HEK293 (cell line): Measurements from ENCODE around the gene ANO2.

Experiments
- CTCF ChIA-PET: fragments of 350-600 bp; formaldehyde crosslinking; extraction: SDS; loops from one replicate; lab custom pipeline; 2021; ENCODE audit warnings: antibody characterized with exemption; lab: Yijun Ruan, JAX
- POLR2A ChIA-PET: fragments of 300-600 bp; formaldehyde crosslinking; extraction: SDS; loops from one replicate; lab custom pipeline; 2020; ENCODE audit warnings: antibody characterized with exemption, inconsistent platforms; lab: Yijun Ruan, JAX
- H3K27ac ChIP-seq: fragments of 200-500 bp; sonication (Bioruptor generic); 2 replicates; pipeline ENCODE4 v1.5.1; 2014; ENCODE audit warnings: low read depth, low read length, control low read depth, inconsistent platforms; ENCODE audit errors: extremely low read depth
- H3K36me3 ChIP-seq, 2 experiments: fragments of 200-500 bp in 1 of 2; sonication (Bioruptor generic) in 1 of 2; 1 replicate in 1 of 2; 2 replicates in 1 of 2; pipeline ENCODE4 v1.5.1; 2014 to 2017; ENCODE audit warnings: inconsistent platforms in 2 of 2, low read length in 2 of 2; ENCODE audit not compliant: control insufficient read depth in 2 of 2, insufficient read depth in 1 of 2
- H3K4me1 ChIP-seq: fragments of 200-500 bp; sonication (Bioruptor generic); 2 replicates; pipeline ENCODE4 v1.5.1; 2014; ENCODE audit warnings: mild to moderate bottlenecking, low read length, inconsistent platforms; ENCODE audit not compliant: control insufficient read depth, insufficient read depth
- H3K4me3 ChIP-seq: 2 replicates; pipeline ENCODE4 v1.5.1; 2011; ENCODE audit warnings: low read depth, mild to moderate bottlenecking, control low read depth, low read length, moderate library complexity
- H3K9me3 ChIP-seq: fragments of 200-500 bp; sonication (Bioruptor generic); 2 replicates; pipeline ENCODE4 v1.5.1; 2014; ENCODE audit warnings: low read depth, low read length, inconsistent platforms; ENCODE audit not compliant: control insufficient read depth, insufficient read depth
- ZNF133 ChIP-seq: fragments of 450-650 bp; formaldehyde crosslinking; IDR thresholded peaks from 2 replicates; pipeline ENCODE4 v1.5.1; 2016; ENCODE audit warnings: missing biosample characterization, missing genetic modification characterization
- ZNF202 ChIP-seq: fragments of 450-650 bp; formaldehyde crosslinking; IDR thresholded peaks from 2 replicates; pipeline ENCODE4 v1.5.1; 2016; ENCODE audit warnings: missing biosample characterization, missing genetic modification characterization, borderline replicate concordance
- ZNF211 ChIP-seq: fragments of 450-650 bp; formaldehyde crosslinking; IDR thresholded peaks from 2 replicates; pipeline ENCODE4 v1.5.1; 2016; ENCODE audit warnings: low read depth, missing biosample characterization, missing genetic modification characterization
- ZNF501 ChIP-seq: fragments of 450-650 bp; formaldehyde crosslinking; IDR thresholded peaks from 2 replicates; pipeline ENCODE4 v1.5.1; 2016; ENCODE audit warnings: missing biosample characterization, missing genetic modification characterization
- ZNF514 ChIP-seq: fragments of 450-650 bp; formaldehyde crosslinking; IDR thresholded peaks from 2 replicates; pipeline ENCODE4 v1.5.1; 2016; ENCODE audit warnings: missing biosample characterization, missing genetic modification characterization
- ZNF549 ChIP-seq: fragments of 450-650 bp; IDR thresholded peaks from 2 replicates; pipeline ENCODE4 v1.5.1; 2018; ENCODE audit warnings: missing biosample characterization, missing genetic modification characterization, mild to moderate bottlenecking, inconsistent platforms, moderate library complexity
- ZNF600 ChIP-seq: fragments of 450-650 bp; formaldehyde crosslinking; IDR thresholded peaks from 2 replicates; pipeline ENCODE4 v1.5.1; 2016; ENCODE audit warnings: missing biosample characterization, missing genetic modification characterization
- ZNF658 ChIP-seq: fragments of 450-650 bp; formaldehyde crosslinking; IDR thresholded peaks from 2 replicates; pipeline ENCODE4; 2016; ENCODE audit warnings: missing biosample characterization, missing genetic modification characterization
- ZNF660 ChIP-seq: fragments of 450-650 bp; IDR thresholded peaks from 2 replicates; pipeline ENCODE4 v1.5.1; 2018; ENCODE audit warnings: missing biosample characterization, mild to moderate bottlenecking, missing genetic modification characterization
- ZNF792 ChIP-seq: fragments of 450-650 bp; formaldehyde crosslinking; IDR thresholded peaks from 2 replicates; pipeline ENCODE4 v1.5.1; 2016; ENCODE audit warnings: missing biosample characterization, missing genetic modification characterization
- TF ChIP-seq, protein P1 (sequence below): fragments of 450-650 bp; formaldehyde crosslinking; IDR thresholded peaks from 2 replicates; pipeline ENCODE4 v1.5.1; 2016; ENCODE audit warnings: missing biosample characterization, missing genetic modification characterization
- TF ChIP-seq, protein P2 (sequence below): fragments of 450-650 bp; formaldehyde crosslinking; IDR thresholded peaks from 2 replicates; pipeline ENCODE4 v1.5.1; 2016; ENCODE audit warnings: missing biosample characterization, missing genetic modification characterization
- TF ChIP-seq, protein P3 (sequence below): fragments of 450-650 bp; formaldehyde crosslinking; conservative IDR thresholded peaks from 2 replicates; pipeline ENCODE4 v1.5.1; 2016; ENCODE audit warnings: low read depth, missing biosample characterization, missing genetic modification characterization
- TF ChIP-seq, protein P4 (sequence below): fragments of 450-650 bp; formaldehyde crosslinking; IDR thresholded peaks from 2 replicates; pipeline ENCODE4 v1.5.1; 2017; ENCODE audit warnings: missing biosample characterization, missing genetic modification characterization
- TF ChIP-seq, protein P5 (sequence below): fragments of 450-650 bp; formaldehyde crosslinking; IDR thresholded peaks from 2 replicates; pipeline ENCODE4 v1.5.1; 2016; ENCODE audit warnings: missing biosample characterization, missing genetic modification characterization
- TF ChIP-seq, protein P6 (sequence below): fragments of 450-650 bp; formaldehyde crosslinking; IDR thresholded peaks from 2 replicates; pipeline ENCODE4 v1.5.1; 2016; ENCODE audit warnings: missing biosample characterization, missing genetic modification characterization
- TF ChIP-seq, protein P7 (sequence below): fragments of 450-650 bp; formaldehyde crosslinking; IDR thresholded peaks from 2 replicates; pipeline ENCODE4 v1.5.1; 2016; ENCODE audit warnings: missing biosample characterization, missing genetic modification characterization, borderline replicate concordance

ANO2 gene

DNA sequence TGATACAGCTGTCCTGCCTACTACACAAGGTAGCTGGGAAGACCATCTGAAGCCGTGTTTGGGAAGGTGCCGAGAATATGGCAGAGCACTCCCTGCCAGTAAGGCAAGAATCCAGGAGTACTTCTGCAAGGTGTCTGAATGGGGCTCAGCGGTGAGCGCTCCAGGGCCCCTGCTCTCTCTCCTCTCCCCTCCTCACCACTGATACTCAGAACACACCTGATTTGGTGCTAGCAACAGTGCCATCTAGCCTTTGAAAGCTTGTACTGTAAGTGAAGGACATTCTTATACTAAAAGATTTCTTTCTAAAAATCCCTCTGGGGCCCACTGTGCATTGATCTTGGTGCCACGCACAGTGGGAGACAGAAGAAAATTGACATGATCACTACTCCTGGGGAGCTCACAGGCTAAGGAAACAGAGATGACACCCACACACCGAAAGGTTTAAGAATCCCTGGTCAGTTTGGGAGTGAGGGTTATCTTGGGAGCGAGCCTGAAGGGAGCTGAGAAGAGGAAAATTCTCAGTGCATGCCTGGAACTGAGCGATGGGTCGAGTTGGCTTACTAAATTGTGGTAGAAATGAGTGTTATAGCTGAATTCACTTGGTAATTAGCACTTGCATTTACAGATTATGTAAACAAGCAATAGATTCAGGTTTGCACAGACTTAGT is 296.2 kb downstream of the ANO2 start (continued):
- TF ChIP-seq, protein P1, sequence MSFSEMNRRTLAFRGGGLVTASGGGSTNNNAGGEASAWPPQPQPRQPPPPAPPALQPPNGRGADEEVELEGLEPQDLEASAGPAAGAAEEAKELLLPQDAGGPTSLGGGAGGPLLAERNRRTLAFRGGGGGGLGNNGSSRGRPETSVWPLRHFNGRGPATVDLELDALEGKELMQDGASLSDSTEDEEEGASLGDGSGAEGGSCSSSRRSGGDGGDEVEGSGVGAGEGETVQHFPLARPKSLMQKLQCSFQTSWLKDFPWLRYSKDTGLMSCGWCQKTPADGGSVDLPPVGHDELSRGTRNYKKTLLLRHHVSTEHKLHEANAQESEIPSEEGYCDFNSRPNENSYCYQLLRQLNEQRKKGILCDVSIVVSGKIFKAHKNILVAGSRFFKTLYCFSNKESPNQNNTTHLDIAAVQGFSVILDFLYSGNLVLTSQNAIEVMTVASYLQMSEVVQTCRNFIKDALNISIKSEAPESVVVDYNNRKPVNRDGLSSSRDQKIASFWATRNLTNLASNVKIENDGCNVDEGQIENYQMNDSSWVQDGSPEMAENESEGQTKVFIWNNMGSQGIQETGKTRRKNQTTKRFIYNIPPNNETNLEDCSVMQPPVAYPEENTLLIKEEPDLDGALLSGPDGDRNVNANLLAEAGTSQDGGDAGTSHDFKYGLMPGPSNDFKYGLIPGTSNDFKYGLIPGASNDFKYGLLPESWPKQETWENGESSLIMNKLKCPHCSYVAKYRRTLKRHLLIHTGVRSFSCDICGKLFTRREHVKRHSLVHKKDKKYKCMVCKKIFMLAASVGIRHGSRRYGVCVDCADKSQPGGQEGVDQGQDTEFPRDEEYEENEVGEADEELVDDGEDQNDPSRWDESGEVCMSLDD = no peak
- TF ChIP-seq ZNF514 (tag by site-specific recombination) (no peak), ZNF660 (tag by site-specific recombination) (0 out of 2 replicates have a peak, but pooled peaks have one; percentile 23)

DNA sequence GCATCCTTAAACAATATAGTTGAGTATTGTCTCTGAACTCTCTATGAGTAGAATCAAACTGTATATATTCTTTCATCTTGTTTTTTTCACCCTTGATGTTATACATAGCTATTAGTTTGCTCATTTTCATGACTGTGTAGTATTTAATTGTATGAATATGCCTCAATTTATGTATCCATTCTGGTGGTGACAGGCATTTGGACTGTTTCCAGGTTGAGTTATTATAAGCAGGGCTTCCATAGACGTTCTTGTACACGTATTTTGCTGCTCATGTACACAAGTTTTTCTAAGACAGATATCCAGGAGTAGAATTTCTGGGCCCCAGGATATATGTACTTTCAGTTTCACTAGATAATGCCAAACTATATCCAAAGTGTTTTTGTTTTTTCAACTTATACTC is 301.8 kb downstream of the ANO2 start:
- TF ChIP-seq ZNF202 (tag by site-specific recombination) (no peak), ZNF501 (no peak), ZNF549 (tag by site-specific recombination) (no peak), ZNF658 (no peak)
- TF ChIP-seq, protein P2, sequence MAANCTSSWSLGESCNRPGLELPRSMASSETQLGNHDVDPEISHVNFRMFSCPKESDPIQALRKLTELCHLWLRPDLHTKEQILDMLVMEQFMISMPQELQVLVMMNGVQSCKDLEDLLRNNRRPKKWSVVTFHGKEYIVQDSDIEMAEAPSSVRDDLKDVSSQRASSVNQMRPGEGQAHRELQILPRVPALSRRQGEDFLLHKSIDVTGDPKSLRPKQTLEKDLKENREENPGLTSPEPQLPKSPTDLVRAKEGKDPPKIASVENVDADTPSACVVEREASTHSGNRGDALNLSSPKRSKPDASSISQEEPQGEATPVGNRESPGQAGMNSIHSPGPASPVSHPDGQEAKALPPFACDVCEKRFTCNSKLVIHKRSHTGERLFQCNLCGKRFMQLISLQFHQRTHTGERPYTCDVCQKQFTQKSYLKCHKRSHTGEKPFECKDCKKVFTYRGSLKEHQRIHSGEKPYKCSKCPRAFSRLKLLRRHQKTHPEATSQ (tag by site-specific recombination) = no peak
- TF ChIP-seq, protein P3, sequence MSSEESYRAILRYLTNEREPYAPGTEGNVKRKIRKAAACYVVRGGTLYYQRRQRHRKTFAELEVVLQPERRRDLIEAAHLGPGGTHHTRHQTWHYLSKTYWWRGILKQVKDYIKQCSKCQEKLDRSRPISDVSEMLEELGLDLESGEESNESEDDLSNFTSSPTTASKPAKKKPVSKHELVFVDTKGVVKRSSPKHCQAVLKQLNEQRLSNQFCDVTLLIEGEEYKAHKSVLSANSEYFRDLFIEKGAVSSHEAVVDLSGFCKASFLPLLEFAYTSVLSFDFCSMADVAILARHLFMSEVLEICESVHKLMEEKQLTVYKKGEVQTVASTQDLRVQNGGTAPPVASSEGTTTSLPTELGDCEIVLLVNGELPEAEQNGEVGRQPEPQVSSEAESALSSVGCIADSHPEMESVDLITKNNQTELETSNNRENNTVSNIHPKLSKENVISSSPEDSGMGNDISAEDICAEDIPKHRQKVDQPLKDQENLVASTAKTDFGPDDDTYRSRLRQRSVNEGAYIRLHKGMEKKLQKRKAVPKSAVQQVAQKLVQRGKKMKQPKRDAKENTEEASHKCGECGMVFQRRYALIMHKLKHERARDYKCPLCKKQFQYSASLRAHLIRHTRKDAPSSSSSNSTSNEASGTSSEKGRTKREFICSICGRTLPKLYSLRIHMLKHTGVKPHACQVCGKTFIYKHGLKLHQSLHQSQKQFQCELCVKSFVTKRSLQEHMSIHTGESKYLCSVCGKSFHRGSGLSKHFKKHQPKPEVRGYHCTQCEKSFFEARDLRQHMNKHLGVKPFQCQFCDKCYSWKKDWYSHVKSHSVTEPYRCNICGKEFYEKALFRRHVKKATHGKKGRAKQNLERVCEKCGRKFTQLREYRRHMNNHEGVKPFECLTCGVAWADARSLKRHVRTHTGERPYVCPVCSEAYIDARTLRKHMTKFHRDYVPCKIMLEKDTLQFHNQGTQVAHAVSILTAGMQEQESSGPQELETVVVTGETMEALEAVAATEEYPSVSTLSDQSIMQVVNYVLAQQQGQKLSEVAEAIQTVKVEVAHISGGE (tag by site-specific recombination) = no peak
- TF ChIP-seq, all 188 proteins: peak for 0
- H3K27ac ChIP-seq = no peak overlapping the region
- CTCF ChIA-PET = no interaction called here
- H3K9me3 ChIP-seq = no peaks in the 10 kb centered on the region
- H3K36me3 ChIP-seq = no peaks in the 10 kb centered on the region
- POLR2A ChIA-PET = no interaction called here
- H3K4me1 ChIP-seq = no peaks in the 10 kb centered on the region
- no peak overlapping the region for H3K4me3 ChIP-seq

DNA sequence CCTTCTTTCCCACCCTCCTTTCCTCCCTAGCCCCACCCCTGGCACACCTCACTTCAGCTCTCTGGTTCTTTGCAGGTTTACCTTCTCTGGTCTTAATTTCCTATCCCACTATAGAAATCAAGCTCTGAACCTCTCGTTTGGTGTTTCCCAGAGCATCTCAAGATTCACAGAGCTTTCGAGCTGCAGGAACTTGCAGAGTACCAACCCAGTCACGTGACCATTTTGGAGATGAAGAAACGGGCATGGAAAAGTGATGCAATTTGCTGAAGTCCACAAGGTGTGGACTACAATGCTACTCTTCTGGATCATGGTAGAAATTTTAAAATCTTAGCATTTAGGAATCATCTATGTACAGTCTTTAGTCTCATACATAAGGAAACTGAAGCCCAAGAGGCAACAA is 307.4 kb downstream of the ANO2 start:
- ChIA-PET POLR2A (interaction anchor here (0.7 kb wide), 1 partner anchor 1087 kb away, joined by 3 read pairs; no protein-coding TSS in a partner anchor), CTCF (interaction anchor here (0.9 to 1.8 kb wide), 3 partner anchors 11 to 84 kb away, joined by 3 to 5 read pairs (median 3); no protein-coding TSS in a partner anchor)
- no peak for TF ChIP-seq ZNF133 (tag by site-specific recombination)
- TF ChIP-seq, protein P4, sequence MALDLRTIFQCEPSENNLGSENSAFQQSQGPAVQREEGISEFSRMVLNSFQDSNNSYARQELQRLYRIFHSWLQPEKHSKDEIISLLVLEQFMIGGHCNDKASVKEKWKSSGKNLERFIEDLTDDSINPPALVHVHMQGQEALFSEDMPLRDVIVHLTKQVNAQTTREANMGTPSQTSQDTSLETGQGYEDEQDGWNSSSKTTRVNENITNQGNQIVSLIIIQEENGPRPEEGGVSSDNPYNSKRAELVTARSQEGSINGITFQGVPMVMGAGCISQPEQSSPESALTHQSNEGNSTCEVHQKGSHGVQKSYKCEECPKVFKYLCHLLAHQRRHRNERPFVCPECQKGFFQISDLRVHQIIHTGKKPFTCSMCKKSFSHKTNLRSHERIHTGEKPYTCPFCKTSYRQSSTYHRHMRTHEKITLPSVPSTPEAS (tag by site-specific recombination) = no peak
- TF ChIP-seq ZNF211 (tag by site-specific recombination) = no peak
- TF ChIP-seq ZNF660 (tag by site-specific recombination) = no peak
- TF ChIP-seq ZNF600 (tag by site-specific recombination) = no peak
- TF ChIP-seq ZNF792 = no peak
- TF ChIP-seq, protein P5, sequence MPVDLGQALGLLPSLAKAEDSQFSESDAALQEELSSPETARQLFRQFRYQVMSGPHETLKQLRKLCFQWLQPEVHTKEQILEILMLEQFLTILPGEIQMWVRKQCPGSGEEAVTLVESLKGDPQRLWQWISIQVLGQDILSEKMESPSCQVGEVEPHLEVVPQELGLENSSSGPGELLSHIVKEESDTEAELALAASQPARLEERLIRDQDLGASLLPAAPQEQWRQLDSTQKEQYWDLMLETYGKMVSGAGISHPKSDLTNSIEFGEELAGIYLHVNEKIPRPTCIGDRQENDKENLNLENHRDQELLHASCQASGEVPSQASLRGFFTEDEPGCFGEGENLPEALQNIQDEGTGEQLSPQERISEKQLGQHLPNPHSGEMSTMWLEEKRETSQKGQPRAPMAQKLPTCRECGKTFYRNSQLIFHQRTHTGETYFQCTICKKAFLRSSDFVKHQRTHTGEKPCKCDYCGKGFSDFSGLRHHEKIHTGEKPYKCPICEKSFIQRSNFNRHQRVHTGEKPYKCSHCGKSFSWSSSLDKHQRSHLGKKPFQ (tag by site-specific recombination) = no peak
- TF ChIP-seq, protein P6, sequence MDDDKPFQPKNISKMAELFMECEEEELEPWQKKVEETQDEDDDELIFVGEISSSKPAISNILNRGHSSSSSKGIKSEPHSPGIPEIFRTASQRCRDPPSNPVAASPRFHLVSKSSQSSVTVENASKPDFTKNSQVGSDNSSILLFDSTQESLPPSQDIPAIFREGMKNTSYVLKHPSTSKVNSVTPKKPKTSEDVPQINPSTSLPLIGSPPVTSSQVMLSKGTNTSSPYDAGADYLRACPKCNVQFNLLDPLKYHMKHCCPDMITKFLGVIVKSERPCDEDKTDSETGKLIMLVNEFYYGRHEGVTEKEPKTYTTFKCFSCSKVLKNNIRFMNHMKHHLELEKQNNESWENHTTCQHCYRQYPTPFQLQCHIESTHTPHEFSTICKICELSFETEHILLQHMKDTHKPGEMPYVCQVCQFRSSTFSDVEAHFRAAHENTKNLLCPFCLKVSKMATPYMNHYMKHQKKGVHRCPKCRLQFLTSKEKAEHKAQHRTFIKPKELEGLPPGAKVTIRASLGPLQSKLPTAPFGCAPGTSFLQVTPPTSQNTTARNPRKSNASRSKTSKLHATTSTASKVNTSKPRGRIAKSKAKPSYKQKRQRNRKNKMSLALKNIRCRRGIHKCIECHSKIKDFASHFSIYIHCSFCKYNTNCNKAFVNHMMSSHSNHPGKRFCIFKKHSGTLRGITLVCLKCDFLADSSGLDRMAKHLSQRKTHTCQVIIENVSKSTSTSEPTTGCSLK = no peak
- TF ChIP-seq, protein P7, sequence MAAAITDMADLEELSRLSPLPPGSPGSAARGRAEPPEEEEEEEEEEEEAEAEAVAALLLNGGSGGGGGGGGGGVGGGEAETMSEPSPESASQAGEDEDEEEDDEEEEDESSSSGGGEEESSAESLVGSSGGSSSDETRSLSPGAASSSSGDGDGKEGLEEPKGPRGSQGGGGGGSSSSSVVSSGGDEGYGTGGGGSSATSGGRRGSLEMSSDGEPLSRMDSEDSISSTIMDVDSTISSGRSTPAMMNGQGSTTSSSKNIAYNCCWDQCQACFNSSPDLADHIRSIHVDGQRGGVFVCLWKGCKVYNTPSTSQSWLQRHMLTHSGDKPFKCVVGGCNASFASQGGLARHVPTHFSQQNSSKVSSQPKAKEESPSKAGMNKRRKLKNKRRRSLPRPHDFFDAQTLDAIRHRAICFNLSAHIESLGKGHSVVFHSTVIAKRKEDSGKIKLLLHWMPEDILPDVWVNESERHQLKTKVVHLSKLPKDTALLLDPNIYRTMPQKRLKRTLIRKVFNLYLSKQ (tag by site-specific recombination) = no peak
- Histone ChIP-seq H3K36me3 (no peaks in the 10 kb centered on the region), H3K27ac (no peak overlapping the region), H3K9me3 (no peaks in the 10 kb centered on the region), H3K4me3 (no peak overlapping the region), H3K4me1 (no peaks in the 10 kb centered on the region)
